GM12878 (cell line): ENCODE data around the gene RGS12. TPM values are rescaled to one million over a fixed set of nuclear protein-coding genes. Genes with fewer than 3 reads are reported as not detected.

Experiments
- ATAC-seq: fragments of 200-7000 bp; cut with Tn5 transposase; 3 replicates; pipeline ENCODE4 v1.9.1; 2020; ENCODE audit warnings: mild to moderate bottlenecking, moderate library complexity
- BruUV-seq: library from RNA; stranded (reverse); fragments of 400-500 nt; replicated peaks from 2 replicates; lab custom pipeline; 2021; lab: Mats Ljungman, UMichigan
- CTCF ChIA-PET: fragments of 300-600 bp; sonication (Branson Sonifier 250); formaldehyde crosslinking; extraction: SDS; loops from one replicate; lab custom pipeline; 2021; ENCODE audit warnings: inconsistent platforms; lab: Yijun Ruan, JAX
- POLR2A ChIA-PET: fragments of 350-600 bp; formaldehyde crosslinking; extraction: SDS; loops from one replicate; lab custom pipeline; 2021; ENCODE audit warnings: inconsistent platforms; lab: Charles Lee
- RAD21 ChIA-PET: fragments of 300-600 bp; sonication (Branson Sonifier 250); formaldehyde crosslinking; loops from one replicate; lab custom pipeline; 2023; ENCODE audit warnings: antibody characterized with exemption; ENCODE audit not compliant: unreplicated experiment; lab: Charles Lee
- SMC1A ChIA-PET: fragments of 300-600 bp; sonication (Branson Sonifier 250); formaldehyde crosslinking; loops from one replicate; lab custom pipeline; 2023; ENCODE audit not compliant: unreplicated experiment, uncharacterized antibody; lab: Charles Lee
- DNase-seq: peaks from one replicate; pipeline ENCODE4 v3.0.0-alpha.2; 2011; ENCODE audit warnings: low read depth, low spot score
- FAIRE-seq: peaks from 3 replicates; lab custom pipeline; 2011; peaks lifted over from hg19 to GRCh38; lab: Jason Lieb, UNC
- H2AFZ ChIP-seq: 2 replicates; pipeline ENCODE4 v1.6.0; 2011; ENCODE audit warnings: low read depth, low read length, control low read depth; ENCODE audit not compliant: control insufficient read depth
- H3K27ac ChIP-seq: 2 replicates; pipeline ENCODE4 v1.5.1; 2011; ENCODE audit warnings: control low read depth; ENCODE audit not compliant: control insufficient read depth, insufficient read depth
- H3K27me3 ChIP-seq, 2 experiments: replicated peaks in 1 of 2; 2 replicates each; pipeline versions ENCODE4 v1.6.0 to v1.6.1; 2011; ENCODE audit warnings: low read length in 1 of 2; ENCODE audit not compliant: control insufficient read depth in 2 of 2, insufficient read depth in 2 of 2
- H3K36me3 ChIP-seq, 2 experiments: 2 replicates each; pipeline ENCODE4 v1.5.1; 2011; ENCODE audit warnings: low read length in 1 of 2; ENCODE audit not compliant: control insufficient read depth in 2 of 2, insufficient read depth in 2 of 2
- H3K4me1 ChIP-seq: 2 replicates; pipeline ENCODE4 v1.6.1; 2011; ENCODE audit warnings: mild to moderate bottlenecking, low read length, moderate library complexity, mixed read lengths; ENCODE audit not compliant: control insufficient read depth, insufficient read depth
- H3K4me2 ChIP-seq: 2 replicates; pipeline ENCODE4 v1.6.0; 2011; ENCODE audit warnings: control low read depth; ENCODE audit not compliant: control insufficient read depth, insufficient read depth
- H3K4me3 ChIP-seq: fragments of 200-600 bp; sonication (generic); 2 replicates; pipeline ENCODE4 v1.5.1; 2016
- H3K79me2 ChIP-seq: 2 replicates; pipeline ENCODE4 v1.6.0; 2011; ENCODE audit warnings: low read length; ENCODE audit not compliant: control insufficient read depth, insufficient read depth
- H3K9ac ChIP-seq: 2 replicates; pipeline ENCODE4 v1.8.0; 2011; ENCODE audit warnings: low read length, control low read depth, mixed read lengths; ENCODE audit not compliant: control insufficient read depth, insufficient read depth
- H3K9me3 ChIP-seq: replicated peaks from 3 replicates; pipeline ENCODE4 v1.5.1; 2011; ENCODE audit warnings: mild to moderate bottlenecking, low read length; ENCODE audit not compliant: control insufficient read depth, insufficient read depth
- H4K20me1 ChIP-seq: 2 replicates; pipeline ENCODE4 v1.6.0; 2011; ENCODE audit not compliant: control insufficient read depth, insufficient read depth
- CBX5 ChIP-seq: sonication (generic); IDR thresholded peaks from 2 replicates; pipeline ENCODE4 v1.6.1; 2016; ENCODE audit warnings: low read depth, moderate library complexity, mild to moderate bottlenecking, inconsistent platforms
- IKZF1 ChIP-seq: fragments of 450-650 bp; conservative IDR thresholded peaks from 2 replicates; pipeline ENCODE4 v1.6.1; 2017; ENCODE audit warnings: antibody characterized with exemption, mild to moderate bottlenecking
- IKZF2 ChIP-seq, 2 experiments: fragments of 450-650 bp; IDR thresholded peaks; 2 replicates each; pipeline ENCODE4 v1.6.1; 2017; ENCODE audit warnings: mild to moderate bottlenecking in 2 of 2, moderate library complexity in 2 of 2
- MTA3 ChIP-seq: IDR thresholded peaks from 2 replicates; pipeline ENCODE4 v1.6.1; 2012; ENCODE audit warnings: low read length, inconsistent platforms, borderline replicate concordance
- RBBP5 ChIP-seq: fragments of 200-600 bp; sonication (generic); conservative IDR thresholded peaks from 2 replicates; pipeline ENCODE4 v1.6.1; 2016
- SIN3A ChIP-seq: IDR thresholded peaks from 2 replicates; pipeline ENCODE4 v1.6.1; 2012; ENCODE audit warnings: low read depth, low read length, improper control_type of control experiment
- SIX5 ChIP-seq: IDR thresholded peaks from 2 replicates; pipeline ENCODE4 v1.6.1; 2011; ENCODE audit warnings: mild to moderate bottlenecking, low read depth, low read length, moderate library complexity; ENCODE audit not compliant: severe bottlenecking
- SRF ChIP-seq, 2 experiments: IDR thresholded peaks; 2 replicates each; pipeline ENCODE4 v1.6.1; 2011; ENCODE audit warnings: low read depth in 2 of 2, low read length in 2 of 2, mild to moderate bottlenecking in 1 of 2, moderate library complexity in 1 of 2
- YY1 ChIP-seq: IDR thresholded peaks from 2 replicates; pipeline ENCODE4 v1.6.1; 2011; ENCODE audit warnings: low read depth, mild to moderate bottlenecking, low read length
- WGBS: methylation state at CpG from one replicate; pipeline ENCODE4 v1.1.6; 2016; ENCODE audit warnings: low lambda C conversion rate; ENCODE audit not compliant: insufficient replicate concordance, insufficient coverage; ENCODE audit errors: missing lambda C conversion rate; 5-methylcytosine and 5-hydroxymethylcytosine counted together
- in situ Hi-C: fragments of 300-500 bp; cut with MboI; formaldehyde crosslinking; loops from 9 replicates; pipeline ENCODE4 v1.14.3; 2018; ENCODE audit warnings: mixed read lengths
- intact Hi-C: fragments of 100-400 bp; cut with micrococcal nuclease; formaldehyde crosslinking; loops from one replicate; pipeline ENCODE4 v1.14.2; 2022; ENCODE audit not compliant: unreplicated experiment
- polyA plus RNA-seq, 11 experiments: library from polyadenylated mRNA; depleted of rRNA in 4 of 11; unstranded in 6 of 11; stranded (reverse) in 5 of 11; fragments of >200 nt; fragmentation: Nextera tagmentation in 4 of 11; fragmentation: Illumina TruSeq in 1 of 11; extraction: Ambion mirVana in 4 of 11; extraction: Trizol in 1 of 11; gene quantifications; 1 replicate in 1 of 11; 2 replicates in 10 of 11; pipeline versions ENCODE4 v1.2.1 to v1.2.3, GENCODE V29; 2011 to 2016; ENCODE audit warnings: inconsistent platforms in 2 of 11, missing spikeins in 2 of 11, low read depth in 1 of 11
- total RNA-seq, 4 experiments: library from RNA; depleted of rRNA in 3 of 4; stranded (reverse); fragments of >200 nt in 3 of 4; fragmentation: Illumina TruSeq in 1 of 4; extraction: Trizol in 1 of 4; gene quantifications; 2 replicates each; pipeline versions ENCODE4 v1.2.1 to v1.2.3, GENCODE V29; 2013 to 2021
- TF ChIP-seq, protein P1 (sequence below): fragments of 450-650 bp; IDR thresholded peaks from 2 replicates; pipeline ENCODE4 v1.6.1; 2014; ENCODE audit warnings: mild to moderate bottlenecking

The RGS12 gene
- total and polyA plus RNA-seq, 10 of the 15 experiments (the other 5 are each of a cell fraction or from before 2014, with no cell fraction given): 0.02 to 2.2 (median 0.73) TPM

DNA sequence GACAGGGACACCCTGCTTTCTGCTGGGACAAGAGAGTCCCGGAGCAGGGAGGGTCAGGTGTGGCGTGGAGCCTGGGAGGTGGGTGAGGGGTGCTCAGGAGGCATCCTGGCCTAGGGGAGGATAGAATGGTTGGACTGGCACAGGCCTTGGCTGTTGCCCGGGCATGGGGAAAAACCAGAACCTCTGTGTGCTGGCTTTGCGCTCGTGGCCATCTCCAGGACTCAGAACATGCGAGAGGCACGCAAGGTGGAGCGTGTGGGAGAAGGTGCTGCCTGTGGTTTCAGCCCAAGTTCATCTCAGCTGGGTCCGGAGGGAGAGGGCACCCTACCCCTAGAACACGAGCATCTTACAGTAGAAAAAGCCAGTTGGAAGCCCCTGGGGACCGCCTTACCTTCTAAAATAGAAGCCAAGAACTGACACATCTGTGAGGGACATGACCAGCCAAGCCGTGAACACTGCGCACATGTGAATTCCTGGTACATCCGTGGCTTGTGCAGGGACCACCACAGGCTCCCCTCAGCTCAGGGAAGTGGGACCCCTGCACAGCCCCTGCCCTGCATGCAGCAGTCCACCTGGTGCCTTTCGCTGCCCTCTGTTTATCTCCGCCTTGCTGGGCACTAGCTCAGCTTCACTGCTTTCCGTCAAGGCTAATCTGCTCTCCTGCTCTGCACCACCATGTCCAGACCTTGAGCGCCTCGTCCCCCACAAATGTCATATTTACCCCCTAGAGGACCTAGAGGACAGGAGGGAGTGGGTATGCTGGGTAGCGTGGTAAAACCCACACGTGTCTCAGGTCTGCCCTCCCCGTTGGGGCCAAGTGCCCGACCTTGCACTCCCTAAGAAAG is 30.4 kb upstream of the RGS12 start:
- RAD21 ChIA-PET: no interaction called here
- 68% methylated on average over 23 of the region's 23 CpGs for WGBS
- Histone ChIP-seq H3K36me3 (no peaks in the 10 kb centered on the region), H3K9me3 (no peaks in the 10 kb centered on the region), H3K9ac (no peak overlapping the region), H2AFZ (no peak overlapping the region), H3K4me3 (no peak overlapping the region), H3K4me1 (peaks cover 3% of the 10 kb centered on the region; the same call in 1 of the 2 replicates), H3K79me2 (no peaks in the 10 kb centered on the region), H3K4me2 (no peak overlapping the region), H3K27ac (no peak overlapping the region), H3K27me3 (no peaks in the 10 kb centered on the region; a peak in 1 of 4 replicates), H4K20me1 (no peaks in the 10 kb centered on the region)
- CTCF ChIA-PET: no interaction called here
- no peak for DNase-seq
- in situ Hi-C loops (no loop called here), intact Hi-C loops (no loop called here)
- POLR2A ChIA-PET: no interaction called here
- BruUV-seq: no TSS peak
- ATAC-seq: no peak
- SMC1A ChIA-PET: no interaction called here
- TF ChIP-seq CBX5: no peak
- FAIRE-seq: no peak

DNA sequence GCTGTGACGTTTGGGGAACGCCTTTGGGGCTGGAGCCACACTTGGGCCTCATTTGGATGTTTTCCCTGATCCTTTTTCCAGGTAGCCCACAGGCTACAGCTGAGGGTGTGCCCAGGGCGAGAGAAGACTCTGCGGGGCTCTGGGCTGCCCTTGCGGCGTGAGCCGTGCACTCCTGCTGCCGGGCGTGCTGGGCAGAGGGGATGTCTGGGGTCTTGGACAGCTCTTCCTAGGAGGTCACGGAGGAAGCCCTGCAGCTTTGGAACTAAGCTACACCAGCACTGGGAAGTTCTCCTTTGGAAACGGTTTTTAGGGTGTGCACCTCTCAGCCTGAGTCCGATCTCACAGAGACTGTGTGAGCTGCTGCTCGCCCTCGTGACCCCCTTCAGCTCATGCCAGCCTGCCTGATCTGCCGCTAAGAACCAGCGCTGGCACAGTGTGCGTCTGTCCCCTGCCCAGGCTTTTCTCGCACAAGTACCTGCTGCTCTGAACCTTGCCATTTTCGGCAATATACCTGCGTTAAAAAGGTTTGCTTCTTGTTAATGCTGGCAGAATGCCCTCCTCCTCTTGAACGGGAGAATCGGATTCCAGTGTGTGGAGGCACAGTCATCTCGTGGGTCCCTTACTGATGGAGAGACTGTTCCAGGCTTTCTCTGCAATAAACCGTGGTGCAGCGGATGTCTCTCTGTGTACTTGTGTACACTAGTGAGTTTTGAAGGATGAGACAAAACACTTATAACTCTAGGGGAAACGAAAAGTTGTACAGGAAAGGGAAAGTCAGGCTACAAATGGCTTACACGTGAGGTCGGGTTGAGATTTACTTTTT is 29.6 kb upstream of the RGS12 start:
- Histone ChIP-seq H3K27ac (no peak overlapping the region), H3K9ac (no peak overlapping the region), H4K20me1 (no peaks in the 10 kb centered on the region), H3K9me3 (no peaks in the 10 kb centered on the region), H3K27me3 (no peaks in the 10 kb centered on the region; a peak in 1 of 4 replicates), H3K4me1 (no peaks in the 10 kb centered on the region), H3K79me2 (no peaks in the 10 kb centered on the region), H3K4me3 (no peak overlapping the region), H3K4me2 (no peak overlapping the region), H3K36me3 (no peaks in the 10 kb centered on the region), H2AFZ (no peak overlapping the region)
- ChIA-PET SMC1A (no interaction called here), CTCF (no interaction called here), RAD21 (no interaction called here), POLR2A (no interaction called here)
- TF ChIP-seq RBBP5: no peak
- no peak for TF ChIP-seq MTA3
- TF ChIP-seq, protein P1, sequence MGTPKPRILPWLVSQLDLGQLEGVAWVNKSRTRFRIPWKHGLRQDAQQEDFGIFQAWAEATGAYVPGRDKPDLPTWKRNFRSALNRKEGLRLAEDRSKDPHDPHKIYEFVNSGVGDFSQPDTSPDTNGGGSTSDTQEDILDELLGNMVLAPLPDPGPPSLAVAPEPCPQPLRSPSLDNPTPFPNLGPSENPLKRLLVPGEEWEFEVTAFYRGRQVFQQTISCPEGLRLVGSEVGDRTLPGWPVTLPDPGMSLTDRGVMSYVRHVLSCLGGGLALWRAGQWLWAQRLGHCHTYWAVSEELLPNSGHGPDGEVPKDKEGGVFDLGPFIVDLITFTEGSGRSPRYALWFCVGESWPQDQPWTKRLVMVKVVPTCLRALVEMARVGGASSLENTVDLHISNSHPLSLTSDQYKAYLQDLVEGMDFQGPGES: no peak
- TF ChIP-seq IKZF2 (IDR thresholded peaks at IDR 0.05): no peak
- TF ChIP-seq SIN3A: no peak
- TF ChIP-seq SRF (IDR thresholded peaks at IDR 0.05; ENCODE audit: low read depth in 2 of 2, low read length in 2 of 2): no peak
- TF ChIP-seq YY1: no peak
- TF ChIP-seq SIX5: no peak
- no peak for TF ChIP-seq IKZF1
- 62% methylated on average over 27 of the region's 28 CpGs for WGBS
- DNase-seq: no peak
- ATAC-seq: no peak
- in situ Hi-C loops (no loop called here), intact Hi-C loops (no loop called here)
- no TSS peak for BruUV-seq
- FAIRE-seq: no peak
